ENCODE results near the gene LIX1L.

Gene LIX1L

DNA sequence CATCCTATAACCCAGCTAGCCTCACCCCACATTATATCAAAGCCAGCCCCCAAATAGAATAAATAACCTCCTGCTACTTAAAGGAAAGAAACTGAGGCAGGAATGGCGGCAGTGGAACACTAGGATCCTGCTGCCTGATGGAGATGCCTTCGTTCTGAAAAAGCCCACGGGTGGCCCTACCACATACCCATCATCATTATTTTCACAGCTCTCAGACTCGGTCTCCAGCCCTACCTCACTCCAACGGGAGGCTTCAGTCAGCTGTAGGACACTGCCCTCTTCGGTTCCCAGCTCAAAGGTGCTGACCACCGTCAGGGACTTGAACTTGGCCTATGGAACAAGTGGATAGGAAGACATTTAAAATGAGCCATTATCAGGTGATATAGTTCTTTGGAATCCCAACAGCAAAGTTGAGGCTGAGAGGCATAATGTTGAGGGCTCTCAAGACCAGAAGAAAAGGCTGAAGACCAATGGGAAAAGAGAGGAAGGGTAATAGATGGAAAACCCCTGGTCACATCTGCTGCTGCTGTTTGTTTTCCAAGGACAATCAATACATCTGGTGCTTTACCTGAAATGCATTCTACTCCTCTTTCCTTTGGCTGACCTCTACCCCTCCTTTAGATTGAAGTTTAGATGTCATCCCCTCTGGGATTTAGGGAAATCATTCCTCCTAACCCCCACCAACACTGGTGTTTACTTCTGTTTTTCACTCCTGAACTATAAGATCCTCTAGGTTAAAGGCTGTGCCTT lies 64.3 kb downstream of the LIX1L start:
- no peak for DNase-seq (ENCODE audit: low read depth)

DNA sequence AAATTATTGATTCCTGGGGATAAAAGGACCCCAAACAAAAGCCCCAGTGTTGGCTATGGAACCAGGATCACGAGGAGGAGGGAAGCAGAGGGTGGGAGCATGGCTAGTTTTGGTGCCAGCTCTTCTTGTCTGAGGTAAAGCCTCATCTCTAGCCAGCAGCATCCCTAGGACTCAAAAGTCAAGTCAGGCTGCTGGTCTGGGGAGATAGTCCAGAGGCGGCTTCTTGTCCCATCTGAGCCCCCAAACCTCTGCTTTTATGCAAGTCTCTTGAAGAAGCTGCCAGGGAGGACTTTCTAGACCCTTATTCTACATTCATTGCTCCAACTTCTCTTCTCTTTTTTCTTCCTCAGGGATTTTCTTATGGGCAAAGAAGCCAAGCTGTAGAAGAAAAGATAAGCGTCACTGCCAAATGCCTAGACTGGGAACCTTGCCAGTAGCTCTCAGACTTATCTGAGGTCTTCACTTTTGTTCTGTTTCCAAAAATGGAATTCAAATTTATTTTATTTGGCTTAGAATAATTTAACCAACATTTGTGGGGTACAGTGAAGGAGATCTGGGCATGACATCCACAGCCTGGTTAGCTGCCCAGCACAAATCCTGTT lies 65.2 kb downstream of the LIX1L start:
- no peak for DNase-seq (ENCODE audit: low read depth)

GRCh38 chr1:145891587-145892485 lies 66.0 kb downstream of the LIX1L start:
- peak; percentile 97 for DNase-seq (ENCODE audit: low read depth)

GRCh38 chr1:145891143-145891542 lies 66.7 kb downstream of the LIX1L start:
- no peak for DNase-seq (ENCODE audit: low read depth)

DNA sequence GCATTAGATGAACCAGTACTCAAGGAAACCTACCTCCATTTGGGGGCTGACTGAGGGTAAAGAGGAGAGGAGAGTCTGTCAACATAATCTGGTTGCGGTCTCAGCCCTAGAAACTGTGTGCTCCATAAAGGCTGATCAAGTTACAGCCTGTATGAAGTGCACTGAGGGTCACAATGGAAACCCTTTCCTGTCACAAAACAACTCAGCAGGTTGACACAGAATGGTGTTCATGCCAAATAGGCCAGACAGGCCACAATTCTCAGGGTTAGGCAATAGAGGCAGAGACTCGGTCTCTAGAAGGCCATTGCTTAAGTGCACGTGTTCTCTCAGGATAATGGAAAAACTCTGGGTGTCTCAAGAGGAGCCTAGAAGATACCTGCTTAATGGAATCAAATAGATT lies 68.1 kb downstream of the LIX1L start:
- DNase-seq (ENCODE audit: low read depth) = no peak

GRCh38 chr1:145887631-145888030 lies 70.2 kb downstream of the LIX1L start:
- DNase-seq (ENCODE audit: low read depth) = no peak

- DNase-seq (ENCODE audit: low read depth) = no peak
Observed at GRCh38 chr1:145886816-145887215, 71.0 kb downstream of the LIX1L start.

GRCh38 chr1:145886390-145886789 lies 71.4 kb downstream of the LIX1L start:
- no peak for DNase-seq (ENCODE audit: low read depth)

GRCh38 chr1:145885738-145886287 lies 72.0 kb downstream of the LIX1L start, which contains the start of gene ANKRD35:
ANKRD35 (minus strand) TSS chr1:145885866; CDS start chr1:145885758, 108 bp downstream.
- peak; percentile 45 for DNase-seq (ENCODE audit: low read depth)

- DNase-seq (ENCODE audit: low read depth) = peak; percentile 82
Observed at GRCh38 chr1:145884675-145885074, 73.1 kb downstream of the LIX1L start.

Data from stromal cell of bone marrow (primary cell).